Retina (tissue), 1 donor: Measurements from ENCODE around the gene VSIG4.
"Not testable (repeated sequence)": the region's sequence is repeated elsewhere in the genome, so short reads cannot be mapped to it uniquely, and the experiment has no call there.

Experiments used
- DNase-seq: peaks from one replicate; pipeline ENCODE4 v3.0.0-alpha.2; 2016

VSIG4 gene

GRCh38 chrX:66007851-66008250, 32.0 kb downstream of the VSIG4 start:
- no peak for DNase-seq

- no peak for DNase-seq
Measured at GRCh38 chrX:66005830-66006449, 33.9 kb downstream of the VSIG4 start.

- no peak for DNase-seq
Measured at GRCh38 chrX:66004928-66005829, 34.7 kb downstream of the VSIG4 start.

DNA sequence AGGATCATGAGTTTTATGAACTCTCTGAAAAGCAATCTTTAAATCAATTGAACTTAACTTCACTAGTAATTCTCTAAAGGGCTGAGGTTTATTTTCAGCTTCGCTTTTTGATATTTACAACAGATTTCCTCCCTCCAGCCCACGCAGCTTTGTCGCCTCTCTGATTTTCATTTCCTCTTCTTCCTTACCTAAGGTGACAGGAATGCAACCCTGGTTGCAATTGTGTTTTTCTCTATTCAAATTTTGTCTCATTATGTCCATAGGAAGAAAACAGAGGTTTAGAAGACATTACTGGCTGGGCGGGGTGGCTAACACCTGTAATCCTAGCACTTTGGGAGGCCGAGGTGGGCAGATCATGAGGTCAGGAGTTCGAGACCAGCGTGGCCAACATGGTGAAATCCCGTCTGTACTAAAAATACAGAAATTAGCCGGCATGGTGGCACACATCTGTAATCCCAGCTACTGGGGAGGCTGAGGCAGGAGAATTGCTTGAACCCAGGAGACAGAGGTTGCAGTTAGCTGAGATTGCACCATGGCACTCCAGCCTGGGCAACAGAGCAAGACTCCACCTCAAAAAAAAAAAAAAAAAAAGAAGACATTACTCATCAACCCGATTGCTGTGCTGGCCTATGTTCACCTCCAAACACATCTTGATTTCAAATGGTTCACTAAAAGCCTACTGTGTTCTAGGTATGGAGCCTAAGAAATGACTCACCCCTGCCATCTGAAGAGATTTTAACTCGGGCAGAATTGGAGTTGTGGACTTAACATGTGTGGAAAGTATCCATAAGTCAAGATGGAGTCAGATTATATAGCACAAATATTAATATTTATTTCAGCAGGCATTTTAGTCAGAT, 36.8 kb downstream of the VSIG4 start:
- no peak for DNase-seq

GRCh38 chrX:66001596-66001995, 38.3 kb downstream of the VSIG4 start:
- no peak for DNase-seq

DNA sequence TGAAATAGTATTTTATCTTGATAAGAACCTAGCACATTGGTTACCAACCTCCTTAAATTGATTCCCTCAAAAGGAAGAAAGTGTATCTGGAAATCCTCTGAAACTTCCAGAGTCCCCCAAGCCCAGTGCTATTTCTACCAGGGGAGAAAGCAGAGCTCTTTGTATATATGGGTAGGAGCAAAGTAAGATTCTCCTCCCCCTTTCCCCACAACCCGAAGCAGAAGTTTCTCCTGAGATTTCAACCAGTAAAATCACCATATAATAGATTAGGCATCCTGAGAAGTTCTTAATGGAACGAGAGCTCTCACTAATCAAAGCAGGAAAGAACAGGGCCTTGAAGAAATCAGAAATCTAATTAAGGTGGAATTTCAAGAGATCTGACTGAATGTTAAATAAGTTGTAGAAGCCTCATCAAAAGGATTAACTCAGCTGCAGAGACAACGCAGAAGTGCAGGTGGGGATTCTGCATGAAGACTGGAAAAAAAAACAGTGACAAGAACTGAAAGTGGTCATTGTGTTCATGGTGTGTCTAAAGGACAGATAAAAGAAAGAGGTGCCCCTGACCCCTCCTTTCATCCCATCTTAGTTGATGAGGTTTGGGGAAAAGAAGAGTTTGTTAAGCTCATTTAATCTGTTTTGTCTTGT, 39.1 kb downstream of the VSIG4 start:
- DNase-seq, result no peak

DNA sequence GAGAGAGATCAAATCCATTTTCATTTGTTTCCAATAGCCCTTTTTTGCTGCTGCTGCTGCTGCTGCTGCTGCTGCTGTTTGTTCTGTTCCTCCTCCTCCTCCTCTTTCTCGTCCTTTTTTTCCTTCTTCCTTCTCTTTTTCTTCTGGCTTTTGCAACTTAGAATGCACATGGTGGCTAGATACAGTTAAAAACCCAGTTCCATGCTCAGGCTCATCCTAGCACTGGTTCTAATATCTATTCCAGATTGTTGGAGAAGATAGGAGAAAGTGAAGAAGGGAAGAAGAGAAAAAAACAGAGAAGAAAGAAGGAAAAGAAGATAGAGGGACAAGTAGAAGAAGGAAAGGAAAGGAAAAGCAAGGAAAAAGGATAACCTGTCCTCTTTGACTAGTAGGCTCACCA, 39.7 kb downstream of the VSIG4 start:
- DNase-seq, result no peak

- DNase-seq, result no peak
Measured at GRCh38 chrX:65999563-66000148, 40.2 kb downstream of the VSIG4 start.

- DNase-seq, result no peak
Measured at GRCh38 chrX:65999029-65999562, 40.8 kb downstream of the VSIG4 start.

- no peak for DNase-seq
Measured at GRCh38 chrX:65997978-65998717, 41.7 kb downstream of the VSIG4 start.

DNA sequence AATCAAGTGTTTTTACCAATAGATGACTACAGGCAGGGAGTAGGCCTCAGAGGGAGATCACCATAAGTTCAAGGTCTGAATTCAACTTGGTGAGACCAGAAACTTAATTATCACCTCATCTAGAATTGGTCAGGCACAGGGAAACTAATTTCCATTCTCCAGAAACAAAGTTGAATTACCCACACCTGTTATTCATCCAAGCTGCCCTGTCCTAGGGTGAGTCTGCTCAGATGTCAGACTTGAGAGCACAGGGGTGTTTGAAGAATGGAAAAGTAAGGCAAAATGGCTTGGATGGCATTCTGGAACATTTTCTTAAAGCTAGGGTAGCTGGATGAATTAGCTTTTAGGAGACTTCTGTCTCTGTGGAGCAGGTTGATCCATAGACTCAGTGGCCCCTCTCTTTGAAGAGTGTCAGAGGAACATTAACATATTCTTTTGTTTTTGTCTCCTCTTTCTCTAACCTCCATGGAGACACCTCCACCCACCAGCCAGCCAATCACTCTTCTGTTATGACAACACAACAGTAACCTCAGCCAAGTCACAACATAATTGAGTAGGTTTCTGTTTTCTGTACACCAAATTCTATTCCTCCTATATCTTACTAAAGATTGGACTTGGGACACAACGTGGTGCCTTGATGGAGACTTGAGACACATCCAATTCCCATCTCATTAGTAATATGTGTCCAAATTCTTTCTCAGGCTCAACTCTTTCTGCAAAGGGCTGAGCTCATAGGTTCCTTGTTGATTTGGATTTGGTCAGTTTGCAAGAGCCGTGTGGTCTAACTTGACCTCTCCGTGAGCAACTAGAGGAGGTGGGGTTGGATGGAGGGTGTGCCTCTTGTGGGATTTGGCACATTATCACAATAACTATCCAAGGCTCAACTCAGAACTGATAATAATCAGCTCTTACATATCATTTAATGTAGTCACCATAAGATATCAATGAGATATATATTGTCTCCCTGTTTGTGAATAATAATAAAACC, 45.1 kb downstream of the VSIG4 start:
- DNase-seq, result no peak

DNA sequence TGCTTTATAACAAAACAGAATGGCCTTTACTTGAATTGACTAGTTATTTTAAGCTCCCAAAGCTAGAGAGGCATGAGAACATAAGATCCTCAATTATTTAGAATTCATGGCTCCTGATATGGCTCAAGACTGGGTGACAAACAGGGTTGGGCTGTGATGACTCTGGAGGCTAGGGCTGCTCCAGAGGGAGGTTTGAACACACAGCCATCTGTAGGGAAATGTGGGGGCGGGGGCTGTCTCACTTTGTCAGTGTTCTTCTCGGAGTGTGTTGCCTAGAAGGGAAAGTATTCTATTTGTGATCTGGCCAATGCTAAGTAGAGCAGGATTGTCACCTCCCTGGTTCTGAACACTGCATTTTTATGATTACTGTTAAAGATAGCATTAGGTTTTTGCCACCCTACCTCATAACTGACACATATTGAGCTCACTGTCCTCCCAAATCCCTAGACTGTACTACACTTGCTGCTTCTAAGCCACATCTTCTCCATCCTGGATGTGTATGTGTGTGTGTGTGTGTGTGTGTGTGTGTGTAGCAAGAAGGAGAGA, 45.9 kb downstream of the VSIG4 start:
- DNase-seq, result no peak

DNA sequence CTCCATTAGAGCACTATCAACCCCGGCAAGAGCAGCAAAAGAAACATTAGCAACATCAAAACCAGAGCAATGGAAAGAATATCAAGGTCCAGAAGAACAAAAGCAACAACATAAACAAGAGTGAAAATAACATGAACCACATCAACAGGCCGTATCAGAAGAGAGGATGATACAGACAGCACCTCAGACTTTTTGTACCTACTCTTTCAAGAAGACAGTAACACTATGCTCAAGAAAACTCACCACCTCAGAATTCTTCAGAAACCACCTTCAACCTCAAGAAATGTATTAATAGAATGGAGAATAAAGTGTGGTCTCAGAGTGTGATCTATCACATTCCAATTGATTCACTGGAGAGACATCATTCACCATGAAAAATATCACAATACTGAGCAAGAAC, 46.5 kb downstream of the VSIG4 start:
- no peak for DNase-seq

GRCh38 chrX:65990702-65991101, 49.2 kb downstream of the VSIG4 start:
- DNase-seq, result no peak

- no peak for DNase-seq
Measured at GRCh38 chrX:65987811-65988210, 52.1 kb downstream of the VSIG4 start.

- peak; percentile 20 for DNase-seq
Measured at GRCh38 chrX:65985922-65986588, 53.8 kb downstream of the VSIG4 start.

DNA sequence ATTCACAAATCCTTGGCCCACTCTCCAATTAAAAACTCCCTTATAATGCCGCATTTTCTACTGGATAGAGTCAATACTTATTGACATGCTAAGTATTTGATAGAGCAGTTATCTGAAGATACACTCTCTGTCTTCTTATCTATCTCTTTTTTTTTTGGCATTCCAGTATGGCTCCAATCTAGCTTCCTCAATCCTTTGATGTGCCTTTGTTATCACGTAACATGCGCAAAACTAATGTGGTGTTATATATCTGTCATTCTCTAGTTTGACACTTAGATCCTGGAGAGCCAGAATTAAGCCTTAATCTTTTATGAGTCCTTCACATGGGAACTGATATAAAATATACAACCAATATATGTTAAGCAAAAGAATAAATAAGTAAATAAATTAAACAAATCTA, 54.7 kb downstream of the VSIG4 start:
- no peak for DNase-seq

DNA sequence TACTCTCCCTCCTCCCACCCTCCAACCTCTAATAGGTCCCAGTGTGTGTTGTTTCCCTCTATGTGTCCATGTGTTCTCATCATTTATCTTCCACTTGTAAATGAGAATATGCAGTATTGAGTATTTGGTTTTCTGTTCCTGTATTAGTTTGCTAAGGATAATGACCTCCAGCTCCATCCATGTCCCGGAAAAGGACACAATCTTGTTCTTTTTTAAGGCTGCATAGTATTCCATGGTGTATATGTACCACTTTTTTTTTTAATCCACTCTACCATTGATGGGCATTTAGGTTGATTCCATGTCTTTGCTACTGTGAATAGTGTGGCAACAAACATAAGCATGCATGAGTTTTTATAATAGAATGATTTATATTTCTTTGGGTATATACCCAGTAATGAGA, 62.7 kb downstream of the VSIG4 start:
- not testable (repeated sequence) for DNase-seq

GRCh38 chrX:65976161-65976560, 63.7 kb downstream of the VSIG4 start:
- no peak for DNase-seq
